HepG2 (cell line): ENCODE results near the gene CSNK2B. TPM values are rescaled to one million over a fixed set of nuclear protein-coding genes. Genes with fewer than 3 reads are reported as not detected.
A peak's percentile ranks its signal among the peaks of the same experiment; 100 is the strongest.

Source experiments
- ATF7-NPFF ChIP-seq: sonication (generic); formaldehyde crosslinking; IDR thresholded peaks from 2 replicates; pipeline ENCODE4 v1.8.1; 2023; ENCODE audit warnings: mild to moderate bottlenecking, low read depth, missing genetic modification reagents, moderate library complexity
- CC2D1A ChIP-seq: sonication (generic); formaldehyde crosslinking; IDR thresholded peaks from 2 replicates; pipeline ENCODE4 v1.8.1; 2023; ENCODE audit warnings: mild to moderate bottlenecking, missing genetic modification reagents
- MAFK ChIP-seq, 2 experiments: IDR thresholded peaks in 1 of 2; conservative IDR thresholded peaks in 1 of 2; 2 replicates each; pipeline ENCODE4 v1.6.1; 2011; ENCODE audit warnings: improper control_type of control experiment in 2 of 2, low read length in 2 of 2
- NAIF1 ChIP-seq: sonication (generic); formaldehyde crosslinking; IDR thresholded peaks from 2 replicates; pipeline ENCODE4 v1.5.0; 2020; ENCODE audit warnings: mild to moderate bottlenecking, missing genetic modification reagents, borderline replicate concordance
- NFKB2 ChIP-seq: sonication (generic); formaldehyde crosslinking; IDR thresholded peaks from 2 replicates; pipeline ENCODE4 v1.4.0; 2020; ENCODE audit warnings: missing genetic modification reagents, borderline replicate concordance
- ONECUT2 ChIP-seq: sonication (generic); formaldehyde crosslinking; IDR thresholded peaks from 2 replicates; pipeline ENCODE4 v1.4.0; 2020; ENCODE audit warnings: missing genetic modification reagents
- PHF5A ChIP-seq: IDR thresholded peaks from one replicate; pipeline ENCODE4 v1.6.1; 2018; ENCODE audit warnings: low read depth, missing genetic modification reagents; ENCODE audit not compliant: unreplicated experiment
- SAP130 ChIP-seq: IDR thresholded peaks from 2 replicates; pipeline ENCODE4 v1.6.1; 2016; ENCODE audit warnings: low read depth
- SIN3A ChIP-seq: IDR thresholded peaks from 2 replicates; pipeline ENCODE4 v1.6.1; 2011; ENCODE audit warnings: low read depth, mild to moderate bottlenecking, control low read depth, low read length, borderline replicate concordance
- TFDP2 ChIP-seq: sonication (generic); formaldehyde crosslinking; IDR thresholded peaks from 2 replicates; pipeline ENCODE4 v1.4.0; 2020; ENCODE audit warnings: missing genetic modification reagents
- TOPORS ChIP-seq: sonication (generic); formaldehyde crosslinking; IDR thresholded peaks from 2 replicates; pipeline ENCODE4 v1.8.0; 2023; ENCODE audit warnings: mild to moderate bottlenecking, missing genetic modification reagents
- TRIM24 ChIP-seq: sonication (generic); formaldehyde crosslinking; IDR thresholded peaks from 2 replicates; pipeline ENCODE4 v1.8.0; 2022; ENCODE audit warnings: mild to moderate bottlenecking, missing genetic modification reagents
- ZBTB34 ChIP-seq: sonication (generic); formaldehyde crosslinking; IDR thresholded peaks from 2 replicates; pipeline ENCODE4 v1.8.0; 2022; ENCODE audit warnings: mild to moderate bottlenecking, missing genetic modification reagents
- ZBTB43 ChIP-seq: sonication (generic); formaldehyde crosslinking; conservative IDR thresholded peaks from 2 replicates; pipeline ENCODE4 v1.4.0; 2020; ENCODE audit warnings: missing genetic modification reagents
- ZNF33A ChIP-seq: sonication (generic); formaldehyde crosslinking; IDR thresholded peaks from 2 replicates; pipeline ENCODE4 v1.5.1; 2020; ENCODE audit warnings: missing genetic modification reagents, mild to moderate bottlenecking, moderate library complexity, borderline replicate concordance
- ZNF607 ChIP-seq: sonication (generic); formaldehyde crosslinking; IDR thresholded peaks from 2 replicates; pipeline ENCODE4 v1.5.1; 2020; ENCODE audit warnings: missing genetic modification reagents, mild to moderate bottlenecking, borderline replicate concordance
- ZNF703 ChIP-seq: sonication (generic); formaldehyde crosslinking; IDR thresholded peaks from 2 replicates; pipeline ENCODE4 v1.5.1; 2020; ENCODE audit warnings: missing genetic modification reagents, mild to moderate bottlenecking, moderate library complexity, borderline replicate concordance
- ZNF768 ChIP-seq: sonication (generic); formaldehyde crosslinking; IDR thresholded peaks from 2 replicates; pipeline ENCODE4 v1.4.0; 2020; ENCODE audit warnings: missing genetic modification reagents
- ZNF772 ChIP-seq: sonication (generic); formaldehyde crosslinking; IDR thresholded peaks from 2 replicates; pipeline ENCODE4 v1.5.0; 2020; ENCODE audit warnings: mild to moderate bottlenecking, missing genetic modification reagents
- ZNF891 ChIP-seq: sonication (generic); formaldehyde crosslinking; IDR thresholded peaks from 2 replicates; pipeline ENCODE4 v1.5.0; 2020; ENCODE audit warnings: mild to moderate bottlenecking, missing genetic modification reagents
- ZSCAN21 ChIP-seq: sonication (generic); formaldehyde crosslinking; IDR thresholded peaks from 2 replicates; pipeline ENCODE4 v1.8.0; 2022; ENCODE audit warnings: mild to moderate bottlenecking, missing genetic modification reagents, moderate library complexity, borderline replicate concordance
- ZSCAN5A ChIP-seq: sonication (generic); formaldehyde crosslinking; IDR thresholded peaks from 2 replicates; pipeline ENCODE4 v1.8.0; 2022; ENCODE audit warnings: mild to moderate bottlenecking, missing genetic modification reagents, borderline replicate concordance
- polyA plus RNA-seq, 8 experiments: library from polyadenylated mRNA; depleted of rRNA in 3 of 8; stranded (reverse) in 7 of 8; unstranded in 1 of 8; fragments of >200 nt; fragmentation: Illumina TruSeq in 4 of 8; extraction: Trizol in 4 of 8; gene quantifications; 2 replicates each; pipeline versions ENCODE4 v1.2.1 to v1.2.3, GENCODE V29; 2011 to 2016; ENCODE audit warnings: low read depth in 4 of 8, missing spikeins in 1 of 8, mixed read lengths in 1 of 8; ENCODE audit not compliant: insufficient read depth in 1 of 8
- total RNA-seq, 5 experiments: library from RNA; depleted of rRNA; stranded (reverse); fragments of >200 nt; fragmentation: Illumina TruSeq; extraction: Trizol; gene quantifications; 2 replicates each; pipeline ENCODE4 v1.2.3, GENCODE V29; 2016; ENCODE audit warnings: low read depth in 1 of 5

The CSNK2B gene
- total and polyA plus RNA-seq, 2 of the 13 experiments (the other 11 are each of a cell fraction or from before 2014, with no cell fraction given): 111 to 296 TPM

GRCh38 chr6:31702819-31703716 is 37.2 kb downstream of the CSNK2B start, which contains the start of gene ABHD16A (continued):
- TF ChIP-seq ZBTB43 (CRISPR knock-in tag) (no peak), SAP130 (CRISPR knock-in tag) (peak; percentile 97), NFKB2 (CRISPR knock-in tag) (peak; percentile 60; the same call in 1 of the 2 replicates), ZNF768 (peak; percentile 61; the same call in 1 of the 2 replicates), CC2D1A (peak; percentile 65; the same call in 1 of the 2 replicates), ZNF607 (CRISPR knock-in tag) (peak; percentile 88), MAFK (conservative IDR thresholded peaks at IDR 0.05 in 1 of 2, IDR thresholded peaks at IDR 0.05 in 1 of 2; ENCODE audit: low read length in 2 of 2) (0 out of 4 replicates have a peak, but pooled peaks of 1 of the 2 experiments have one; percentile 5), TRIM24 (CRISPR knock-in tag) (no peak), ONECUT2 (CRISPR knock-in tag) (0 out of 2 replicates have a peak, but pooled peaks have one; percentile 13), ZNF772 (CRISPR knock-in tag) (peak; percentile 51; the same call in 1 of the 2 replicates), PHF5A (CRISPR knock-in tag) (peak; percentile 69), ATF7-NPFF (CRISPR knock-in tag) (no peak), ZNF33A (CRISPR knock-in tag) (0 out of 2 replicates have a peak, but pooled peaks have one; percentile 58), TFDP2 (peak; percentile 67), ZBTB34 (0 out of 2 replicates have a peak, but pooled peaks have one; percentile 66), ZSCAN21 (CRISPR knock-in tag) (peak; percentile 82), ZNF891 (CRISPR knock-in tag) (peak; percentile 45), ZSCAN5A (CRISPR knock-in tag) (peak; percentile 81; the same call in 1 of the 2 replicates), ZNF703 (CRISPR knock-in tag) (no peak), SIN3A (peak; percentile 77; the same call in 1 of the 2 replicates), NAIF1 (peak; percentile 95), TOPORS (CRISPR knock-in tag) (peak; percentile 80; the same call in 1 of the 2 replicates)
